ENCODE measurements around the gene TRIM41. TPM values are rescaled to one million over a fixed set of nuclear protein-coding genes. Genes with fewer than 3 reads are reported as not detected.
A peak's percentile ranks its signal among the peaks of the same experiment; 100 is the strongest.

The TRIM41 gene
- polyA plus RNA-seq, 1 donor (not counting 4 experiments of a cell fraction or from before 2014, with no cell fraction given), result 13.4 TPM

DNA sequence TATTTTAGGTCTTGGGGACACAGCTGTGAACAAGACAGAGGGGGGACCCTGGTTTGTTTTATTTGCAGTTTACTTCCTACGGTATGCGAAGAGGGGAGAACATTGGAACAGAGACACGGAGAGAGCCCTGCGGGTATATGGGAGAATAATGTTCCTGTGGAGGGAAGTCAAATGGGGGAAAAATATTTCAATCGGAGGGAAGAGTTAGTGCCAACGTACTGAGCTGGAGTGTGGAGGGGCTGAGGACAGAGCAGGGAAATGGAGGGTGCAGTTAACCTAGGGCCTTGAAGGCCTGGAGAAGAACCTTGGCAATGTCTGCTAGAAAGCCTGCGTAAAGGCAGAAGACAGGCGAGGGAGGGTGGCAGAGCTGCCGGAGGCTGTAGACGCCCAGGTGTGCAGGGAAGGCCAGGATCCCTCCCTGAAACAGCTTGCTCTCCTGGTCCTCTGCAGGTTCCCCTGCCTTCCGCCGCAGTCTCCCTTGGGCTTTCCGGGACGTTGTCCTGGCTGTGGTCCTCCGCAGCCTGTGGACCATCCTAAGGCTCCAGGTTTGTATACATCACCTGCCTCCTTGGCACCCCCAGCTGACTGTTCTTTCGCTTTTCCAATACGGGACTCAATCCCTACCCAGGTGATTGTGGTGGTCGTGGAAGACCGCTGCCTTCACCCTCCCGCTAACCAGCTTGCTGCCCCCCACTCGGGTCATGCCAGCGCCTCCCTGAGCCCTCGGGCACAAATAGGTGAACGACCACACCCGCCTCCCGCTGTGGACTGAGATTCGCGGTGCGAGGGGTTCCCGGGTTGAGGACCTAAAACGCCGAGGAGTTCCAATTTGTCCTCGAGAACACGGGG, 22.6 kb downstream of the TRIM41 start:
- H4K20me1 ChIP-seq (ENCODE audit: control insufficient read depth, extremely low read depth, insufficient read depth, low read length), result peaks cover 10% of the 10 kb centered on the region
- H3K27ac ChIP-seq (ENCODE audit: control insufficient read depth, insufficient read depth, low read length), result peak overlapping the region; percentile 83
- TF ChIP-seq, protein P1, sequence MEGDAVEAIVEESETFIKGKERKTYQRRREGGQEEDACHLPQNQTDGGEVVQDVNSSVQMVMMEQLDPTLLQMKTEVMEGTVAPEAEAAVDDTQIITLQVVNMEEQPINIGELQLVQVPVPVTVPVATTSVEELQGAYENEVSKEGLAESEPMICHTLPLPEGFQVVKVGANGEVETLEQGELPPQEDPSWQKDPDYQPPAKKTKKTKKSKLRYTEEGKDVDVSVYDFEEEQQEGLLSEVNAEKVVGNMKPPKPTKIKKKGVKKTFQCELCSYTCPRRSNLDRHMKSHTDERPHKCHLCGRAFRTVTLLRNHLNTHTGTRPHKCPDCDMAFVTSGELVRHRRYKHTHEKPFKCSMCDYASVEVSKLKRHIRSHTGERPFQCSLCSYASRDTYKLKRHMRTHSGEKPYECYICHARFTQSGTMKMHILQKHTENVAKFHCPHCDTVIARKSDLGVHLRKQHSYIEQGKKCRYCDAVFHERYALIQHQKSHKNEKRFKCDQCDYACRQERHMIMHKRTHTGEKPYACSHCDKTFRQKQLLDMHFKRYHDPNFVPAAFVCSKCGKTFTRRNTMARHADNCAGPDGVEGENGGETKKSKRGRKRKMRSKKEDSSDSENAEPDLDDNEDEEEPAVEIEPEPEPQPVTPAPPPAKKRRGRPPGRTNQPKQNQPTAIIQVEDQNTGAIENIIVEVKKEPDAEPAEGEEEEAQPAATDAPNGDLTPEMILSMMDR (optimal IDR thresholded peaks at IDR 0.05 in 1 of 3, IDR thresholded peaks at IDR 0.05 in 1 of 3, conservative IDR thresholded peaks at IDR 0.05 in 1 of 3; ENCODE audit: extremely low read depth in 1 of 3, insufficient read depth in 2 of 3, low read length in 3 of 3), result no peak
- no peak for TF ChIP-seq EZH2 (IDR thresholded peaks at IDR 0.05; ENCODE audit: low read length)
- H3K27me3 ChIP-seq (ENCODE audit: control insufficient read depth, extremely low read depth, insufficient read depth, low read length), result no peaks in the 10 kb centered on the region
- peak overlapping the region; percentile 94 for H3K4me2 ChIP-seq (ENCODE audit: control insufficient read depth, extremely low read depth, insufficient read depth, low read depth, low read length)
- no peaks in the 10 kb centered on the region for H3K9me3 ChIP-seq (ENCODE audit: control insufficient read depth, low read depth, low read length)
- peak overlapping the region; percentile 78 for H2AFZ ChIP-seq (ENCODE audit: control insufficient read depth, low read length)
- DNase-seq (ENCODE audit: low read depth, low spot score), result no peak
- H3K9me1 ChIP-seq (ENCODE audit: control insufficient read depth, extremely low read depth, insufficient read depth, low read length), result no peaks in the 10 kb centered on the region
- H3K79me2 ChIP-seq (ENCODE audit: control insufficient read depth, insufficient read depth, low read length), result peaks cover 76% of the 10 kb centered on the region
- dilution Hi-C loops (cut with MboI; ENCODE audit: extremely low pct_ligation_motif_present, low sequenced_read_pairs), result no loop called here
- H3K36me3 ChIP-seq (ENCODE audit: control insufficient read depth in 2 of 2, extremely low read depth in 1 of 2, insufficient read depth in 2 of 2, low read length in 2 of 2), result peaks cover 6 to 32% of the 10 kb centered on the region in 2 experiments
- H3K9ac ChIP-seq (ENCODE audit: control insufficient read depth, extremely low read depth, insufficient read depth, low read length), result peak overlapping the region; percentile 97
- peak overlapping the region; percentile 89 to 93 (median 89) for H3K4me3 ChIP-seq (ENCODE audit: control insufficient read depth in 2 of 3, extremely low read depth in 1 of 3, insufficient read depth in 2 of 3, low read depth in 1 of 3, low read length in 3 of 3)
- H3K4me1 ChIP-seq (ENCODE audit: control insufficient read depth, extremely low read depth, insufficient read depth, low read length), result peaks cover 38% of the 10 kb centered on the region
- FAIRE-seq, result no peak

DNA sequence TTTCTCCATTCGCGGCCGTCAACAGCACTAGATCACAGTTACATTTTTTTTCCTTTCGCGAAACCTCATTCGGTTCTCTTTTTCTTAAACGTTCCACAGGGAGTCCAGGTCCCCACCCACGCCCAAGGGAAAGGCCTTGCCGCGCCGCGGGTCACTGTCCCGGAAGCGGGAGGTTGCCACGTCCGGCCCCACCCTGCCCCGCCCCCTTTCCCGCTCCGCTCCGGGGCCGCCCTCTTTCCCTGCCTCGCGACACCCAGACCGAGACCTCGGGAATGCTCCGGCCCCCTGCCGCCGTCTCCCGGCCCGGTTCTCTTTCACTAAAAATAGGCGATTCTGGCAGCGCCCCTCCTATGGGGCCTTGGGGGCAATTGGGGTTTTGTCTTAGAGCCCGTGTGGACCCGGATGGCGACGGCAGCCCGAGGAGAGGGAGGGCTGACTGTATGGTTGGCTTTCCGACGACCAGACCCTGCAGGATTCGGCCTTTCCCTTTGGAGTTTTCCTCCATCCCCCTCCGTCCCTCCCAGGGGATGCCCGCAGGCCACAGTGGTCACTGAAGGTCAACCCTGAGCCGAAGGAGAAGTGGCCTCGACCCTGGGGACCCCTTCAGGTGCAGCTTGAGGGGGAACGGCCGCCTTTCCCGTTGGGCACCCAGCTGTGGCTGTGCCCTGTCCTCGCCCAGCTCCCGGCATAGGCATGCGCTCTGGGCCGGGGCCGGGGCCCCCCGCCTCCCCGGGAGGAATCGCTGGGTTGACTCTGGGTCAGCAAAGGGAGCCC, 23.4 kb downstream of the TRIM41 start:
- FAIRE-seq, result no peak
- dilution Hi-C loops (cut with MboI; ENCODE audit: extremely low pct_ligation_motif_present, low sequenced_read_pairs), result no loop called here
- H2AFZ ChIP-seq (ENCODE audit: control insufficient read depth, low read length), result peak overlapping the region; percentile 82
- peaks cover 75% of the 10 kb centered on the region for H3K79me2 ChIP-seq (ENCODE audit: control insufficient read depth, insufficient read depth, low read length)
- H3K4me2 ChIP-seq (ENCODE audit: control insufficient read depth, extremely low read depth, insufficient read depth, low read depth, low read length), result peak overlapping the region; percentile 94
- H3K27ac ChIP-seq (ENCODE audit: control insufficient read depth, insufficient read depth, low read length), result peak overlapping the region; percentile 83
- peaks cover 34% of the 10 kb centered on the region for H3K4me1 ChIP-seq (ENCODE audit: control insufficient read depth, extremely low read depth, insufficient read depth, low read length)
- H3K27me3 ChIP-seq (ENCODE audit: control insufficient read depth, extremely low read depth, insufficient read depth, low read length), result no peaks in the 10 kb centered on the region
- H4K20me1 ChIP-seq (ENCODE audit: control insufficient read depth, extremely low read depth, insufficient read depth, low read length), result peaks cover 3% of the 10 kb centered on the region
- peaks cover 7 to 27% of the 10 kb centered on the region in 2 experiments for H3K36me3 ChIP-seq (ENCODE audit: control insufficient read depth in 2 of 2, extremely low read depth in 1 of 2, insufficient read depth in 2 of 2, low read length in 2 of 2)
- DNase-seq (ENCODE audit: low read depth, low spot score), result no peak
- TF ChIP-seq, protein P1 (optimal IDR thresholded peaks at IDR 0.05 in 1 of 3, IDR thresholded peaks at IDR 0.05 in 1 of 3, conservative IDR thresholded peaks at IDR 0.05 in 1 of 3; ENCODE audit: extremely low read depth in 1 of 3, insufficient read depth in 2 of 3, low read length in 3 of 3), result no peak
- no peak for TF ChIP-seq EZH2 (IDR thresholded peaks at IDR 0.05; ENCODE audit: low read length)
- H3K9me1 ChIP-seq (ENCODE audit: control insufficient read depth, extremely low read depth, insufficient read depth, low read length), result no peaks in the 10 kb centered on the region
- H3K9me3 ChIP-seq (ENCODE audit: control insufficient read depth, low read depth, low read length), result no peaks in the 10 kb centered on the region
- peak overlapping the region; percentile 97 for H3K9ac ChIP-seq (ENCODE audit: control insufficient read depth, extremely low read depth, insufficient read depth, low read length)
- H3K4me3 ChIP-seq (ENCODE audit: control insufficient read depth in 2 of 3, extremely low read depth in 1 of 3, insufficient read depth in 2 of 3, low read depth in 1 of 3, low read length in 3 of 3), result peak overlapping the region; percentile 89 to 93 (median 89)

Data from keratinocyte (primary cell).